Measurements from ENCODE around the gene ZG16B. TPM values are rescaled to one million over a fixed set of nuclear protein-coding genes. Genes with fewer than 3 reads are reported as not detected.

Gene ZG16B
- total RNA-seq, 2 donors from 2014 or later = 0.27 TPM; not detected in 1

Other genes with a start within 250 kb of the ZG16B start
- 10 to 100 TPM; 11.6 to 15.2 TPM for gene KCTD5, start 147.8 kb upstream of the ZG16B start, total RNA-seq
- under 1 TPM; 0.44 to 0.65 TPM for gene PRSS27, start 110.1 kb upstream of the ZG16B start, total RNA-seq
- 100 to 1,000 TPM; 266 to 321 TPM for gene SRRM2, start 77.7 kb upstream of the ZG16B start, total RNA-seq
- gene ELOB, start 53.0 kb upstream of the ZG16B start, total RNA-seq = 100 to 1,000 TPM; 262 to 270 TPM
- gene PRSS33, start 42.7 kb upstream of the ZG16B start, total RNA-seq = not detected
- not detected for gene PRSS41, start 31.8 kb upstream of the ZG16B start, total RNA-seq
- not detected for gene PRSS21, start 13.1 kb upstream of the ZG16B start, total RNA-seq
- not detected for gene PRSS22, start 27.9 kb downstream of the ZG16B start, total RNA-seq
- 10 to 100 TPM; 27.1 to 29.1 TPM for gene FLYWCH2, start 52.9 kb downstream of the ZG16B start, total RNA-seq
- 10 to 100 TPM; 31.4 to 35.1 TPM for gene FLYWCH1, start 81.6 kb downstream of the ZG16B start, total RNA-seq
- gene KREMEN2, start 134.0 kb downstream of the ZG16B start, total RNA-seq = not detected
- 10 to 100 TPM in 1 of 2 donors, 1 to 10 TPM in 1; 5.8 to 10.1 TPM for gene PAQR4, start 139.0 kb downstream of the ZG16B start, total RNA-seq
- gene PKMYT1, start 150.1 kb downstream of the ZG16B start, total RNA-seq = 1 to 10 TPM in 1 of 2 donors, under 1 TPM in 1; 0.97 to 2.9 TPM
- under 1 TPM; 0.24 TPM for gene CLDN9, start 182.6 kb downstream of the ZG16B start, total RNA-seq
- gene CLDN6, start 187.9 kb downstream of the ZG16B start, total RNA-seq = not detected
- gene TNFRSF12A, start 190.1 kb downstream of the ZG16B start, total RNA-seq = 10 to 100 TPM; 24.3 to 72.4 TPM
- gene HCFC1R1, start 193.6 kb downstream of the ZG16B start, total RNA-seq = 10 to 100 TPM; 28.4 to 46.1 TPM
- gene THOC6, start 193.7 kb downstream of the ZG16B start, total RNA-seq = 10 to 100 TPM; 11.8 to 18.2 TPM
- gene BICDL2, start 206.6 kb downstream of the ZG16B start, total RNA-seq = not detected
- 1 to 10 TPM; 1.5 to 2.3 TPM for gene MMP25, start 216.3 kb downstream of the ZG16B start, total RNA-seq
- gene IL32, start 235.3 kb downstream of the ZG16B start, total RNA-seq = 10 to 100 TPM; 51.7 to 64.0 TPM

All from left cardiac atrium (tissue), 2 donors.